SU-DHL-6 (cell line): ENCODE data around the gene COL5A1.

Experiments used
- H2AFZ ChIP-seq: fragments of 200-600 bp; sonication (generic); 2 replicates; pipeline ENCODE4 v1.6.1; 2014; ENCODE audit warnings: low read depth, mild to moderate bottlenecking, moderate library complexity, mixed read lengths, antibody characterized with exemption, low read length; ENCODE audit not compliant: severe bottlenecking
- H3F3A ChIP-seq: fragments of 200-600 bp; shearing (Covaris generic); 2 replicates; pipeline ENCODE4 v1.6.0; 2016; ENCODE audit warnings: antibody characterized with exemption, mild to moderate bottlenecking; ENCODE audit not compliant: insufficient read depth
- H3K27ac ChIP-seq: fragments of 200-600 bp; sonication (generic); 2 replicates; pipeline ENCODE4 v1.5.1; 2016; ENCODE audit warnings: low read depth, mild to moderate bottlenecking, low read length, moderate library complexity, mixed read lengths
- H3K27me3 ChIP-seq: fragments of 200-600 bp; sonication (generic), shearing (Covaris generic); 2 replicates; pipeline ENCODE4 v1.6.0; 2014; ENCODE audit warnings: mild to moderate bottlenecking, low read length
- H3K36me3 ChIP-seq: fragments of 200-600 bp; sonication (generic); 2 replicates; pipeline ENCODE4 v1.6.1; 2014; ENCODE audit warnings: mild to moderate bottlenecking, low read length, mixed read lengths
- H3K4me2 ChIP-seq: fragments of 300-600, 200-600 bp; shearing (Covaris generic), sonication (generic); 2 replicates; pipeline ENCODE4 v1.6.0; 2014; ENCODE audit warnings: low read length, low read depth, mild to moderate bottlenecking; ENCODE audit not compliant: poor library complexity, severe bottlenecking
- H3K4me3 ChIP-seq: fragments of 200-600 bp; sonication (generic); 2 replicates; pipeline ENCODE4 v1.5.1; 2014; ENCODE audit warnings: antibody characterized with exemption, low read length, mild to moderate bottlenecking, mixed read lengths; ENCODE audit not compliant: insufficient read depth, poor library complexity, severe bottlenecking
- H3K79me2 ChIP-seq: fragments of 200-600 bp; sonication (generic); 2 replicates; pipeline ENCODE4 v1.6.1; 2014; ENCODE audit warnings: mild to moderate bottlenecking, low read length, moderate library complexity; ENCODE audit not compliant: insufficient read depth
- H3K9ac ChIP-seq: fragments of 200-600 bp; sonication (generic); 2 replicates; pipeline ENCODE4 v1.7.0; 2014; ENCODE audit warnings: mild to moderate bottlenecking, low read length
- H3K9me2 ChIP-seq: fragments of 200-600 bp; sonication (generic); replicated peaks from 2 replicates; pipeline ENCODE4 v1.6.1; 2014; ENCODE audit warnings: low read length; ENCODE audit not compliant: insufficient read depth
- H3K9me3 ChIP-seq: fragments of 200-600 bp; sonication (generic); 2 replicates; pipeline ENCODE4 v1.6.1; 2014; ENCODE audit warnings: low read length, mixed read lengths; ENCODE audit not compliant: insufficient read depth
- H4K20me1 ChIP-seq: fragments of 200-600 bp; sonication (generic); 2 replicates; pipeline ENCODE4 v1.6.1; 2014; ENCODE audit warnings: low read depth, mild to moderate bottlenecking, antibody characterized with exemption, low read length, moderate library complexity, mixed read lengths
- CTCF ChIP-seq: fragments of 200-600 bp; sonication (generic); IDR thresholded peaks from one replicate; pipeline ENCODE4 v1.5.1; 2017; ENCODE audit warnings: antibody characterized with exemption, mild to moderate bottlenecking, low read length, moderate library complexity; ENCODE audit not compliant: insufficient read depth, poor library complexity, severe bottlenecking
- EZH2phosphoT487 ChIP-seq: fragments of 200-600 bp; sonication (generic), shearing (Covaris generic); conservative IDR thresholded peaks from 2 replicates; pipeline ENCODE4 v1.6.1; 2018; ENCODE audit warnings: mild to moderate bottlenecking, antibody characterized with exemption, low read length, moderate library complexity, mixed read lengths

The COL5A1 gene

GRCh38 chr9:134634176-134634575, 7.4 kb upstream of the COL5A1 start:
- Histone ChIP-seq H3K4me3 (no peak overlapping the region), H3F3A (no peaks in the 10 kb centered on the region), H3K9me3 (no peaks in the 10 kb centered on the region), H3K4me2 (no peak overlapping the region), H3K27ac (no peak overlapping the region), H4K20me1 (no peaks in the 10 kb centered on the region), H2AFZ (no peak overlapping the region), H3K9me2 (no peaks in the 10 kb centered on the region), H3K9ac (no peak overlapping the region), H3K27me3 (no peaks in the 10 kb centered on the region), H3K79me2 (no peaks in the 10 kb centered on the region), H3K36me3 (no peaks in the 10 kb centered on the region)
- TF ChIP-seq EZH2phosphoT487, result no peak
- no peak for TF ChIP-seq CTCF

DNA sequence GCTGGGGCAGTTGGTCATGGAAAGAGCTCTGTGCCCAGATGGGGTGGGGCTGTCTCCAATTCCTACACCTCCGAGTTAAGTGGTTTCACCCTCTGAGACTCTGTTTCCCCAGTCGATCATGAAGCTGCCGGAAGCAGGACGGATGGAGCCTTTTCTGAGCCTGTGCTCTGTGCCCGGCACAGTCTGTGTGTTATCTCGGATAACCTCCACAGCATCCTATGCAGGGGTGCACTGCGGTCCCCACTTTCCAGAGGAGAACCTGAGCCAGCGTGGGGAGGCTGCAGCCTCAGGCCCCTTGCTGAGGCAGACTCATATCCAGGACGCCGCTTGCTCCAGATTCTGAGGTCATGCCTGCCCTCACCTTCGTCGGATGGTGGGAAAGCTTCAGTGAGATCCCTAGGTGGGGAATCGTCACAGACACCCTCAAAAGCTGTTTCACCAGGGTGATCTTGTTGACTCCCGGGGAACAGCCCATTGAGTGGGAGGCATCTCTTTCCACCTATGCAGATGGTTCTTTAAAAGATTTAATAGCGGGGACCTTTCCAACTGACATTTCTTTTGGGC, 6.9 kb upstream of the COL5A1 start:
- no peaks in the 10 kb centered on the region for H3K27me3 ChIP-seq
- no peak overlapping the region for H3K4me2 ChIP-seq
- H2AFZ ChIP-seq, result no peak overlapping the region
- H3K79me2 ChIP-seq, result no peaks in the 10 kb centered on the region
- no peak overlapping the region for H3K4me3 ChIP-seq
- no peaks in the 10 kb centered on the region for H3K9me2 ChIP-seq
- no peaks in the 10 kb centered on the region for H3K36me3 ChIP-seq
- H4K20me1 ChIP-seq, result no peaks in the 10 kb centered on the region
- H3F3A ChIP-seq, result no peaks in the 10 kb centered on the region
- no peak overlapping the region for H3K9ac ChIP-seq
- no peaks in the 10 kb centered on the region for H3K9me3 ChIP-seq
- no peak overlapping the region for H3K27ac ChIP-seq
- TF ChIP-seq EZH2phosphoT487 (no peak), CTCF (no peak)

DNA sequence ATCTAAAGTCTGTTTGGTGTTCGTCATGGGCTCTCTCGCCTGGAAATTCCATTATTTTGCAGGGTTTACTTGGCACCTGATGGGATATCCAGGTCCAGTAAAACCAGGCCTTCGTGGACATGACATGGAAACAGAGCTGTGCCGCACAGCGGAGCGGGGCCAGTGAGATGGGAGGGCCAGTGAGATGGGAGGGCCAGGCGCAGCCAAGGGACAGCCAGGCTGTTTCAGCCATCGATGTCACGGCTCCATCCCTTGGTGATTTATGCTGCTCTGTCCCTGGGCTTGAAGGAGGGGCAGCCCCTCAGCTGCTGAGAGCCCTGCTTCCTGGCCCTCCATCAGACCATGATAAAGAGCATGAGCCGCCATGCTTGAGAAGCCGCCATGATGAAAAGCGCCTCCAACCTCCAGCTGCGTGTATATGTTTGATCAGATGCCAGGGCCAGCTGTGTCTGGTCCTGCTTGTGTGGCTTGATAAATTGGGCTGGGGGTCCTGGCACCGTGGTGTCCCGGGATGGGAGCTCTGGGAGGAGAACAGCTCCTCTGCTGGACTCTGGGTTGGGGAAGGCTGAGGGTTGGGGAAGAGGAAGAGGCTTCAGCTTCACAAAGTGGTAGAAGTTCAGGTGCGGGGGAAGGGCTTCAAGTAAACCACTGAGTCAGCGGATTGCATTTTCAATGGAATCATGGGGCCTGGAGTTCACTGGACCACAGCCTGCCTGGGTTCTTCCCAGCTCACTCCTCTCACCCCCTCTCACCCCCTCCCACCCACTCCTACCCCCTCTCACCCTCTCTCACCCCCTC, 6.1 kb upstream of the COL5A1 start:
- Histone ChIP-seq H3K27ac (no peak overlapping the region), H3K9me3 (no peaks in the 10 kb centered on the region), H2AFZ (no peak overlapping the region), H3K9me2 (no peaks in the 10 kb centered on the region), H3K79me2 (no peaks in the 10 kb centered on the region), H3K36me3 (no peaks in the 10 kb centered on the region), H3K9ac (no peak overlapping the region), H3F3A (no peaks in the 10 kb centered on the region), H3K27me3 (no peaks in the 10 kb centered on the region), H3K4me2 (no peak overlapping the region), H3K4me3 (no peak overlapping the region), H4K20me1 (no peaks in the 10 kb centered on the region)
- TF ChIP-seq EZH2phosphoT487 (no peak), CTCF (no peak)
